Prostate gland (tissue), 2 donors: ENCODE results near the gene BRAT1. TPM values are rescaled to one million over a fixed set of nuclear protein-coding genes. Genes with fewer than 3 reads are reported as not detected.

Source experiments
- DNase-seq: peaks from one replicate; pipeline ENCODE4 v3.0.0-alpha.2; 2019; ENCODE audit warnings: low spot score
- H3K27ac ChIP-seq, 2 donors: fragments of 200-600 bp; sonication (generic); 2 replicates each; pipeline ENCODE4 v1.5.1; 2017 to 2019
- H3K27me3 ChIP-seq: fragments of 200-600 bp; sonication (generic); replicated peaks from 2 replicates; pipeline ENCODE4 v1.5.1; 2019; ENCODE audit not compliant: insufficient read depth
- H3K36me3 ChIP-seq, 2 donors: fragments of 200-600 bp; sonication (generic); 1 replicate in 1 of 2; 2 replicates in 1 of 2; pipeline versions ENCODE4 v1.5.1 to v1.8.1; 2017 to 2019
- H3K4me1 ChIP-seq: fragments of 200-600 bp; sonication (generic); replicated peaks from 2 replicates; pipeline ENCODE4 v1.5.1; 2019
- H3K4me3 ChIP-seq, 2 donors: fragments of 200-600 bp; sonication (generic); 2 replicates each; pipeline ENCODE4 v1.5.1; 2017 to 2019
- H3K9me3 ChIP-seq: fragments of 200-600 bp; sonication (generic); 2 replicates; pipeline ENCODE4 v1.5.1; 2017
- POLR2A ChIP-seq: fragments of 450-650 bp; IDR thresholded peaks from one replicate; pipeline ENCODE4 v1.6.1; 2016; ENCODE audit warnings: antibody characterized with exemption, mild to moderate bottlenecking
- POLR2AphosphoS5 ChIP-seq: sonication (generic); formaldehyde crosslinking; IDR thresholded peaks from one replicate; pipeline ENCODE4 v1.6.1; 2017; ENCODE audit warnings: antibody characterized with exemption
- WGBS: methylation state at CpG from one replicate; pipeline ENCODE4 v1.1.5; 2018; 5-methylcytosine and 5-hydroxymethylcytosine counted together
- intact Hi-C: fragments of 100-400 bp; cut with DNase I; formaldehyde crosslinking; loops from one replicate; pipeline ENCODE4 v1.14.2; 2022
- total RNA-seq, 2 donors: library from RNA; depleted of rRNA; stranded (reverse); fragments of >200 nt; gene quantifications; one replicate each; pipeline ENCODE4 v1.1.0, GENCODE V29; 2016
- TF ChIP-seq, protein P1 (sequence below), 4 experiments: fragments of 200-600 bp in 2 of 4; fragments of 450-650 bp in 2 of 4; sonication (generic) in 2 of 4; IDR thresholded peaks; 1 replicate in 3 of 4; 2 replicates in 1 of 4; pipeline ENCODE4 v1.5.1; 2016 to 2019; ENCODE audit warnings: antibody characterized with exemption in 4 of 4, mild to moderate bottlenecking in 2 of 4, moderate library complexity in 2 of 4

Gene BRAT1
- total RNA-seq, 2 donors from 2014 or later, result 83.9 to 113 TPM

- WGBS, result 50% methylated on average over 11 of the region's 11 CpGs
- intact Hi-C loops, result no loop called here
- no peaks in the 10 kb centered on the region for H3K9me3 ChIP-seq
- no peak overlapping the region for H3K4me3 ChIP-seq
- no peak for TF ChIP-seq POLR2AphosphoS5
- TF ChIP-seq POLR2A, result no peak
- TF ChIP-seq, protein P1, sequence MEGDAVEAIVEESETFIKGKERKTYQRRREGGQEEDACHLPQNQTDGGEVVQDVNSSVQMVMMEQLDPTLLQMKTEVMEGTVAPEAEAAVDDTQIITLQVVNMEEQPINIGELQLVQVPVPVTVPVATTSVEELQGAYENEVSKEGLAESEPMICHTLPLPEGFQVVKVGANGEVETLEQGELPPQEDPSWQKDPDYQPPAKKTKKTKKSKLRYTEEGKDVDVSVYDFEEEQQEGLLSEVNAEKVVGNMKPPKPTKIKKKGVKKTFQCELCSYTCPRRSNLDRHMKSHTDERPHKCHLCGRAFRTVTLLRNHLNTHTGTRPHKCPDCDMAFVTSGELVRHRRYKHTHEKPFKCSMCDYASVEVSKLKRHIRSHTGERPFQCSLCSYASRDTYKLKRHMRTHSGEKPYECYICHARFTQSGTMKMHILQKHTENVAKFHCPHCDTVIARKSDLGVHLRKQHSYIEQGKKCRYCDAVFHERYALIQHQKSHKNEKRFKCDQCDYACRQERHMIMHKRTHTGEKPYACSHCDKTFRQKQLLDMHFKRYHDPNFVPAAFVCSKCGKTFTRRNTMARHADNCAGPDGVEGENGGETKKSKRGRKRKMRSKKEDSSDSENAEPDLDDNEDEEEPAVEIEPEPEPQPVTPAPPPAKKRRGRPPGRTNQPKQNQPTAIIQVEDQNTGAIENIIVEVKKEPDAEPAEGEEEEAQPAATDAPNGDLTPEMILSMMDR (IDR thresholded peaks at IDR 0.05), result no peak
- H3K27ac ChIP-seq, result no peak overlapping the region
- H3K27me3 ChIP-seq, result no peaks in the 10 kb centered on the region
- DNase-seq, result no peak
- H3K36me3 ChIP-seq, result no peaks in the 10 kb centered on the region
- H3K4me1 ChIP-seq, result peaks cover 3% of the 10 kb centered on the region
These were observed 61.8 kb downstream of the BRAT1 start for GRCh38 chr7:2493205-2494164.

- intact Hi-C loops, result no loop called here
- Histone ChIP-seq H3K27ac (no peak overlapping the region), H3K4me3 (no peak overlapping the region), H3K4me1 (no peaks in the 10 kb centered on the region), H3K9me3 (no peaks in the 10 kb centered on the region), H3K36me3 (no peaks in the 10 kb centered on the region), H3K27me3 (no peaks in the 10 kb centered on the region)
- 97% methylated on average over 2 of the region's 2 CpGs for WGBS
- no peak for TF ChIP-seq POLR2A
- TF ChIP-seq, protein P1 (IDR thresholded peaks at IDR 0.05), result no peak
- TF ChIP-seq POLR2AphosphoS5, result no peak
- DNase-seq, result no peak
These were observed 63.3 kb downstream of the BRAT1 start for GRCh38 chr7:2492038-2492437.

DNA sequence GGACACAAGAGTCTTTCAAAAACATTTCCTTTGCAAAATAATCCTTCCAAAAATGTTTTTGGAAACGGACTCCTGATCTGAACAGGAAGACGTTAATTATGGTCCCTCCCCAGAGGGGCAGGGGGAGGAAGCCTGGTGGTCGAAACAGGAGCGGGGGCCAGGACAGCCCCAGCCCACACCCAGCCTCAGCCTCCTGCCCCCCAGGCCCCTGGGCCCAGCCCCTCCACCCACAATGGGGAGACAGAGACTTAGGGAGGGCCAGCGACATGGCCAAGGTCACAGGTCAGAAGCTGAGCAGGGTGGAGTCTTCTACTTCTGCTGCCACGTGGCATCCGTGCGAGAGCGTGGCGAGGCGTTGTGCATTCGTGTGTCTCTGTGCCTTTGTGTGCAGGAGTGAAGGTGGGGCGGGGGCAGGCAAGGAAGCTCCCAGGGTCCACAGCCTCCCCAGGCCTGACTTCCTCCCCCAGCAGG is 65.1 kb downstream of the BRAT1 start:
- Histone ChIP-seq H3K27me3 (no peaks in the 10 kb centered on the region), H3K4me3 (no peak overlapping the region), H3K27ac (no peak overlapping the region), H3K9me3 (no peaks in the 10 kb centered on the region), H3K36me3 (no peaks in the 10 kb centered on the region), H3K4me1 (no peaks in the 10 kb centered on the region)
- DNase-seq, result no peak
- TF ChIP-seq, protein P1 (IDR thresholded peaks at IDR 0.05), result no peak
- no peak for TF ChIP-seq POLR2AphosphoS5
- no peak for TF ChIP-seq POLR2A
- 71% methylated on average over 13 of the region's 13 CpGs for WGBS
- intact Hi-C loops, result no loop called here

- 59% methylated on average over 9 of the region's 9 CpGs for WGBS
- Histone ChIP-seq H3K27me3 (no peaks in the 10 kb centered on the region), H3K36me3 (no peaks in the 10 kb centered on the region), H3K4me3 (no peak overlapping the region), H3K27ac (no peak overlapping the region), H3K9me3 (no peaks in the 10 kb centered on the region), H3K4me1 (no peaks in the 10 kb centered on the region)
- intact Hi-C loops, result no loop called here
- TF ChIP-seq, protein P1 (IDR thresholded peaks at IDR 0.05), result no peak
- TF ChIP-seq POLR2A (no peak), POLR2AphosphoS5 (no peak)
- DNase-seq, result no peak
These were observed 66.6 kb downstream of the BRAT1 start for GRCh38 chr7:2488681-2489080.

DNA sequence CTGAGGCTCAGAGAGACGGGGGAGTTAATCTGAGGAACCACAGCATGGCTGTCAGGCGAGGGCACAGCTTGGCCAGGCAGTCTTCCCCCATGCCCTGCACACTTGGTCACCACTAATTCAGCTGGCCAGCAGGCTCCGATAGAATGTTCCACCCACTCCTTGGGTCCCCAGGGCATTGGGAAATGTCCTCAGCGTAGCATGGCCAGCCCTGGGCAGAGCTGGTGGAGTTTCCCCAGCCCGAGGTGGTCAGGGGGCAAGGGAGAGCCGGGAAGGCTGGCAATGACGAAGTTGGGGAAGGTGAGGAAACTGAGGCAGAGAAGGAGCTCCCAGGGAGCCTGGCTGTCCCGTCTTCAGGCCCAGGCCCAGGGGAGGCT is 67.1 kb downstream of the BRAT1 start:
- no peak for TF ChIP-seq POLR2AphosphoS5
- TF ChIP-seq, protein P1 (IDR thresholded peaks at IDR 0.05), result no peak
- no peak for TF ChIP-seq POLR2A
- no peaks in the 10 kb centered on the region for H3K9me3 ChIP-seq
- H3K4me3 ChIP-seq, result no peak overlapping the region
- H3K27me3 ChIP-seq, result no peaks in the 10 kb centered on the region
- intact Hi-C loops, result no loop called here
- no peaks in the 10 kb centered on the region for H3K36me3 ChIP-seq
- no peaks in the 10 kb centered on the region for H3K4me1 ChIP-seq
- no peak overlapping the region for H3K27ac ChIP-seq
- DNase-seq, result no peak
- WGBS, result 81% methylated on average over 8 of the region's 8 CpGs
